Retinal pigment epithelial cell (primary cell): Measurements from ENCODE around the gene LRRC41.

Experiments used
- DNase-seq: peaks from one replicate; pipeline ENCODE4 v3.0.0-alpha.2; 2010; ENCODE audit warnings: low read depth
- H3K4me3 ChIP-seq: 2 replicates; pipeline ENCODE4 v1.5.1; 2011; ENCODE audit warnings: mild to moderate bottlenecking, low read length, control low read depth, moderate library complexity
- TF ChIP-seq, protein P1 (sequence below): conservative IDR thresholded peaks from 2 replicates; pipeline ENCODE4 v1.5.1; 2011; ENCODE audit warnings: low read depth, low read length, control low read depth, inconsistent platforms

LRRC41 gene

DNA sequence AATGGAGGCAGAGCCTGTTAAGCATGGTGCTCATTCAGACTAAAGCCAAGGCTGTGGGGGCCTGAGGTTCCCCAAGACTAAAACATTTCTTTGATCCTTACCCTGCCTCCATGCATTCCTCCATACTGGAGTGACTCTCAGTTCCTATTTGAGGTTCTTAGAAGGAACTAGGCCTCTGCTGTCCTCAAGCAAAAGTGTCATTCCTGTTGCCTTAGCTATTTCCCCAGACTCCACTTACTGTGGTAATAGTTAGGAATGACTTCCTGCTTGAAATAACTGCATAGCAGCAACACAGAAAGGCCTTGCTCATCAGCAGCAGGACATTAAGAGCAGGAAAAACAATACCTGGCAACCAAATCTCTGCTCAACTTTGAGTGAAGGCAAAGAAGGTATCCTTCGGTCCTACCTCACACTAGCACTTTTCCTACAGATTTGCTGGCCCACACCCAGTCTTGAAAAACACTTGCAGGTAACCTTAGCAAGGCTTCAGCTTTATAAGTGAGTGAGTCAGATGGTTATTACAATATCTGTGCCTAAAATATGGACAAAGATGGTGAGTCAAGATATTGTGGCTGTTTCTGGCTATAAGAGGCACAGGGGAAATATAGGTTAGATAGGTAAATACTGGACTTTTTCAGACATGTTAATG, 14.8 kb downstream of the LRRC41 start:
- TF ChIP-seq, protein P1, sequence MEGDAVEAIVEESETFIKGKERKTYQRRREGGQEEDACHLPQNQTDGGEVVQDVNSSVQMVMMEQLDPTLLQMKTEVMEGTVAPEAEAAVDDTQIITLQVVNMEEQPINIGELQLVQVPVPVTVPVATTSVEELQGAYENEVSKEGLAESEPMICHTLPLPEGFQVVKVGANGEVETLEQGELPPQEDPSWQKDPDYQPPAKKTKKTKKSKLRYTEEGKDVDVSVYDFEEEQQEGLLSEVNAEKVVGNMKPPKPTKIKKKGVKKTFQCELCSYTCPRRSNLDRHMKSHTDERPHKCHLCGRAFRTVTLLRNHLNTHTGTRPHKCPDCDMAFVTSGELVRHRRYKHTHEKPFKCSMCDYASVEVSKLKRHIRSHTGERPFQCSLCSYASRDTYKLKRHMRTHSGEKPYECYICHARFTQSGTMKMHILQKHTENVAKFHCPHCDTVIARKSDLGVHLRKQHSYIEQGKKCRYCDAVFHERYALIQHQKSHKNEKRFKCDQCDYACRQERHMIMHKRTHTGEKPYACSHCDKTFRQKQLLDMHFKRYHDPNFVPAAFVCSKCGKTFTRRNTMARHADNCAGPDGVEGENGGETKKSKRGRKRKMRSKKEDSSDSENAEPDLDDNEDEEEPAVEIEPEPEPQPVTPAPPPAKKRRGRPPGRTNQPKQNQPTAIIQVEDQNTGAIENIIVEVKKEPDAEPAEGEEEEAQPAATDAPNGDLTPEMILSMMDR, result no peak
- no peak overlapping the region for H3K4me3 ChIP-seq
- DNase-seq, result no peak

DNA sequence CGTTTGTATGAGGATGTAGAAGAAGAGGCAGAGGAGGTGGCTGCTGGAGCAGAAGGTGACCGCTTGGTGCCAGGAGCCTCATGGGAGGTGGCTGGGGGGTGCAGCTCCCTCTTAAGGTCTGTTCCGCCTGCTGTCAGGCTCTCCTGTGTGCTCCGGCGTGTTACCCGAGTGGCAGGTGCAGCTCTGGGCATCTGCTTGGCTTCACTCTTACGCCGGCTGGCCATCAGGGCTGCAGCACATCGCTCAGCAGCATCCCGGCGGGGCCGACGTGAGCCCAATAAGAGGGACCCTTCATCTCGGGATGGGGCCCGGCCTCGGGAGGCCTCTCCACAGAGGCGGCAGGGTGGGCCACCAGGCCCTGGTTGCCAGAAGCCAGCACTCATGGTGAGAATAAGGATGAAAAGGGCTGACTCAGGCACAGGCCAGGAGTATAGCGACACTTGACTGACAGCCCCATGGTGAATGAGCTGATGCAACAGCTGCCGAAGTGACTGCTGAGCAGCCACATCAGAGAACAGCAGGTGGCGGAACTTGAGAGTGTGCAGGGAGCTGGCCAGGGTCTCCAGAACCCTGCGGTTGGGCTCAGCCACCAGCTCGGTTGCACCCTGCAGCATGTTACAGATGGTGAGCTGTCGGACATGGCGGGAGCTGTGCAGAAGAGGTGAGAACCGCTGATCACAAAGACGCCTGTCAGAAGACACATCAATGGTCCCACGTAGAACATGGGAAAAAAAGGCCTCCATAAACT, 17.5 kb downstream of the LRRC41 start:
- TF ChIP-seq, protein P1, result no peak
- no peak overlapping the region for H3K4me3 ChIP-seq
- DNase-seq, result no peak

DNA sequence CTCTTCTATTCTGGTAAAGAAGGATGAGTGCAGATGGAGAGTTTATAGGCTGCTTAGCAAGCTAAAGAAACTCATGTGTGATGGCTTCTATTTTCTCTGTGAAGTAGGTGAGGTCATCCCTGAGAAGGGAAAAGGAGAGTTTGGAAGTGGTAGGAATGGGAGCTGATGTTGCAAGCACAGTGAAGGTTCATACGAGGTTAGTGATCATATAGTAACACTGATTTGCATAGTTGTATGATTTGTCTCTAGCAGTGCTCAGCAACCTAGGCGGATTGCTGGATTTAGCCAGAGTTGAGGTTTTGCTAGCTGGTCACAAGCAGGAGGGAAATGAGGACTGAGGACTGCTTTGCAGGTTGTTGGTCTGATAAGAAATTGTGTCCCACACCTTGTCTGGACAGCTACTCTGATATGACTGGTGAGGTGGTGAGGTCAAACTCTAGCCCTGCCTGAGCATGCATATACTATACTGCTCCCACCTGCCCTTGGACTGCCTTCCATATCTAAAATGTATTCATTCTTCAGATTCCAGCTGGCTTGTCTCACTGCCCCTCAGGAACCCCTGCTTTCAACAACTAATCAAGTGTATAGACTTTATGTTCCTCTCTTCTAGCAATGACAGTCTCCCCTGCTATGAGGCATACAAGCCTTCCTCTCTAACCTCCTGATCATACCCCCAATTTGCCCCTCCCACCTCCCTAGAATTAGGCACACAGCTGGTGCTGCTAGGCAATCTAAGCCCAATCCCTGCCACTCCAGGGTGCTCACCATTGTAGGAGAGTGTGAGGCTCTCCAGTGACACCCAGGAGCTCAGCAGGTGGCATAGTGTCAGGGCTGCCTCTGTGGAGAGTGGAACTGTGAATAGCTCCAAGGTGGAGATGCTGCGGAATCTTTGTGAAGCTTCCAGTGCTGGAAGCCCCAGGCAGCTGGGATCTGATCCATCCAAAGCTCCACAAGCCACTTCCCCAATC, 18.5 kb downstream of the LRRC41 start:
- TF ChIP-seq, protein P1, result no peak
- no peak for DNase-seq
- H3K4me3 ChIP-seq, result no peak overlapping the region

DNA sequence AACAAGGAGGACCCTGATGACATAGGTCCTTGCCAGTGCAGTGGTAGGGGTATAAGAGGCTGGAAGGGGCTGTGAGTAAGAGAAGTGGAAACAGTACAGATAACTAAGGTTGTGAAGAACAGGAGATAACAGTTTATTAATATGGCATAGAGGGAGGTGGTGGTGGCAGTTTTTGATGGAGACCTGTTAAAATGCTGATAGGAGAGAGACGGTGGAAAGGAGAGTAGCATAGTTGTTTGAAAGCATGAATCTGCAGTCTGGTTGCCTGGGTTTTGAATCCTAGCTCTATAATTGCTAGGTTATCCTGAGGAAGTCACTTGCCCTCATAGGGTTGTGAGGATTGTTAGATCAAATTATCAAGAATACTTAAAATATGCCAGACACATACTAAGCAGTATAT, 19.4 kb downstream of the LRRC41 start:
- DNase-seq, result no peak
- H3K4me3 ChIP-seq, result no peak overlapping the region
- TF ChIP-seq, protein P1, result no peak

DNA sequence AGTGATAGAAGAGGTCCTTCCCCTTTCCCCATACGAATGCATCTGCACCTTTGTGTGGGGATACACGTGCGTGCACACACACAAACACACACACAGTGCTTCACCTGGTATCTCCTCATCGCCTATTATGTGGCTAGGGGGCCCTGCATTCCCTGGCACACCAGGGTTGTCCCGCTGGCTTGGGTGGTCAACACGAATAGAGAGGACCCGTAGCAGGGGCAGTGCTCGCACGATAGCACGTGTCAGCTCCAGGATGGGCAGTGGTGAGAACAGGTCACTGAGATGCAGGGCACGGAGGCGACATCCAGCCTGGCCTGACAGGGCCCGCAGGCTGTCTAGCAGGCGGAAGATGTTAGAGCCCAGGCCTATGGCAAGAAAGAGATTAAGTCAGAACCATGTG, 22.4 kb downstream of the LRRC41 start:
- no peak for DNase-seq
- no peak overlapping the region for H3K4me3 ChIP-seq
- TF ChIP-seq, protein P1, result no peak

DNA sequence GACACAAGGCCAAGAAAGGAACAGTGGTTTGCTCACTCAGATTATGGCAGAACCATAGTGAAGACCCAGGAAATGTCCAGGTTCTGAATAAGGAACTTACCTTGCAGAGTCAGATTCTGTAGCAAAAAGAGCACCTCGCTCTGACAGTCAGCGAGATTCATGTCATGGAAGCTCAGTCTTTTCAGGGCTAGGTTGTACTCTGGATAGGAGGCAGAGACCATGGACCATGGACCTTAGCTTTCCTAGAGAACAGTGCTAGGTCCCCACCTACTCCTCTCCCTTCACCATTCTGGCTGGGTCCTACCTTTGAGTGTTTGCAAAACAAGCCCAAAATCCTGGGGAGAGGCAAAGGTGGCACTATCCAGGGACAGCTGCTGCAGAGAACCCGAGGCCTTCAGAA, 23.3 kb downstream of the LRRC41 start:
- TF ChIP-seq, protein P1, result no peak
- no peak overlapping the region for H3K4me3 ChIP-seq

More for the DNA sequence above, 23.3 kb downstream of the LRRC41 start:
- no peak for DNase-seq
